ENCODE data around the gene ANKFN1. TPM values are rescaled to one million over a fixed set of nuclear protein-coding genes. Genes with fewer than 3 reads are reported as not detected.

ANKFN1 gene
- total RNA-seq, 1 donor from 2014 or later = not detected

GRCh38 chr17:56146534-56146933 is 6.7 kb upstream of the ANKFN1 start:
- DNase-seq (ENCODE audit: low spot score, unreplicated experiment) = no peak
- Mint-ChIP-seq H3K36me3 (ENCODE audit: insufficient read depth) (peaks cover 2% of the 10 kb centered on the region), H3K4me1 (ENCODE audit: low read depth) (peaks cover 14% of the 10 kb centered on the region), H3K27me3 (peaks cover 7% of the 10 kb centered on the region), H3K27ac (no peak overlapping the region), H3K4me3 (ENCODE audit: low read depth) (no peak overlapping the region), H3K9me3 (ENCODE audit: low read depth) (no peaks in the 10 kb centered on the region)
- TF ChIP-seq, protein P1, sequence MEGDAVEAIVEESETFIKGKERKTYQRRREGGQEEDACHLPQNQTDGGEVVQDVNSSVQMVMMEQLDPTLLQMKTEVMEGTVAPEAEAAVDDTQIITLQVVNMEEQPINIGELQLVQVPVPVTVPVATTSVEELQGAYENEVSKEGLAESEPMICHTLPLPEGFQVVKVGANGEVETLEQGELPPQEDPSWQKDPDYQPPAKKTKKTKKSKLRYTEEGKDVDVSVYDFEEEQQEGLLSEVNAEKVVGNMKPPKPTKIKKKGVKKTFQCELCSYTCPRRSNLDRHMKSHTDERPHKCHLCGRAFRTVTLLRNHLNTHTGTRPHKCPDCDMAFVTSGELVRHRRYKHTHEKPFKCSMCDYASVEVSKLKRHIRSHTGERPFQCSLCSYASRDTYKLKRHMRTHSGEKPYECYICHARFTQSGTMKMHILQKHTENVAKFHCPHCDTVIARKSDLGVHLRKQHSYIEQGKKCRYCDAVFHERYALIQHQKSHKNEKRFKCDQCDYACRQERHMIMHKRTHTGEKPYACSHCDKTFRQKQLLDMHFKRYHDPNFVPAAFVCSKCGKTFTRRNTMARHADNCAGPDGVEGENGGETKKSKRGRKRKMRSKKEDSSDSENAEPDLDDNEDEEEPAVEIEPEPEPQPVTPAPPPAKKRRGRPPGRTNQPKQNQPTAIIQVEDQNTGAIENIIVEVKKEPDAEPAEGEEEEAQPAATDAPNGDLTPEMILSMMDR (IDR thresholded peaks at IDR 0.05; ENCODE audit: unreplicated experiment) = no peak

GRCh38 chr17:56148333-56148732 is 4.9 kb upstream of the ANKFN1 start:
- Mint-ChIP-seq H3K27me3 (peaks cover 6% of the 10 kb centered on the region), H3K36me3 (ENCODE audit: insufficient read depth) (peaks cover 2% of the 10 kb centered on the region), H3K4me1 (ENCODE audit: low read depth) (peaks cover 16% of the 10 kb centered on the region), H3K4me3 (ENCODE audit: low read depth) (no peak overlapping the region), H3K9me3 (ENCODE audit: low read depth) (no peaks in the 10 kb centered on the region), H3K27ac (no peak overlapping the region)
- no peak for DNase-seq (ENCODE audit: low spot score, unreplicated experiment)
- TF ChIP-seq, protein P1 (IDR thresholded peaks at IDR 0.05; ENCODE audit: unreplicated experiment) = no peak

DNA sequence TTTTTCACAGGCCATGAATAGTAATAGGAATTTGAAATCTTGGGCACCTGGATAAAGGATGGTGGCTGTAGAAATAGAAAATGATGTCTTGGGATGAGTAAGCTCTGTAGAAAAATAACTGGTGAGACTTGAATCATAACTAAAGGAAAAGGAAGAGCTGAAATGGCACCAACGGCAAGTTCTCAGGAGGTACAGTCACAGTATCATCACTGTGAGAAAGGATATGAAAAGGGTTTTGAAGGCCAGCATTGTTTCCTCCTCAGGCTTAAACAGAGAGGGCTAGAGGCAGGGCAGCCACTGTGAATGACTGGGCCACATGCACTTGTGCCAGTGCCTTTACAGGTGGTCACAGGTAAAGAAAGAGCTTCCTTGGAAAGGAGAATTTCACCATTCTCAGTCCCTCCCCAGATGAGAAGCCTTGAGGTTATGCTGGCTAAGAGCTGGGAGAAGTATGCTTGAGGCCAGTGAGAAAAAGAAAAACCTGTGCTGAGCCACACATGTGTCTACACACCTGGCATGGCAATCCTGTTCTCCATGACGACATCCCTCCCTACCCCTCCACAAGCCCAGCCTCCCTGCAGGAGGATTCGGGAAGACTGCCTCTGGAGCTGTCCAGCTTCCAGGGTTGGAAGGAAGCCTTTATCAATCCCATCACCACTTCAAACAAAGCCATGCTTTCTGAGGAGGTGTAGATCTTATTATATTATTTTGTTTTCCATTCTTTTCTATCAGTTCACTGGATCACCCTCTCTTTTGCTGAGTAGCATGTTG is 3.8 kb upstream of the ANKFN1 start:
- Mint-ChIP-seq H3K27me3 (peaks cover 13% of the 10 kb centered on the region), H3K9me3 (ENCODE audit: low read depth) (no peaks in the 10 kb centered on the region), H3K27ac (no peak overlapping the region), H3K4me1 (ENCODE audit: low read depth) (peaks cover 18% of the 10 kb centered on the region), H3K4me3 (ENCODE audit: low read depth) (no peak overlapping the region), H3K36me3 (ENCODE audit: insufficient read depth) (peaks cover 2% of the 10 kb centered on the region)
- TF ChIP-seq, protein P1 (IDR thresholded peaks at IDR 0.05; ENCODE audit: unreplicated experiment) = no peak
- no peak for DNase-seq (ENCODE audit: low spot score, unreplicated experiment)

- peaks cover 2% of the 10 kb centered on the region for H3K36me3 Mint-ChIP-seq (ENCODE audit: insufficient read depth)
- H3K9me3 Mint-ChIP-seq (ENCODE audit: low read depth) = no peaks in the 10 kb centered on the region
- H3K27ac Mint-ChIP-seq = no peak overlapping the region
- no peak overlapping the region for H3K4me3 Mint-ChIP-seq (ENCODE audit: low read depth)
- peaks cover 18% of the 10 kb centered on the region for H3K4me1 Mint-ChIP-seq (ENCODE audit: low read depth)
- no peak for DNase-seq (ENCODE audit: low spot score, unreplicated experiment)
- TF ChIP-seq, protein P1 (IDR thresholded peaks at IDR 0.05; ENCODE audit: unreplicated experiment) = no peak
- peaks cover 20% of the 10 kb centered on the region for H3K27me3 Mint-ChIP-seq
Observed at GRCh38 chr17:56150649-56151048, 2.6 kb upstream of the ANKFN1 start.

GRCh38 chr17:56157845-56158244 is 4.6 kb downstream of the ANKFN1 start:
- Mint-ChIP-seq H3K27me3 (peaks cover 30% of the 10 kb centered on the region), H3K4me1 (ENCODE audit: low read depth) (peaks cover 20% of the 10 kb centered on the region), H3K4me3 (ENCODE audit: low read depth) (no peak overlapping the region), H3K36me3 (ENCODE audit: insufficient read depth) (no peaks in the 10 kb centered on the region), H3K9me3 (ENCODE audit: low read depth) (no peaks in the 10 kb centered on the region), H3K27ac (no peak overlapping the region)
- TF ChIP-seq, protein P1 (IDR thresholded peaks at IDR 0.05; ENCODE audit: unreplicated experiment) = no peak
- DNase-seq (ENCODE audit: low spot score, unreplicated experiment) = no peak
